IPS DF 6.9 (cell line): Measurements from ENCODE around the gene BAK1.

Experiments used
- DNase-seq: peaks from one replicate; pipeline ENCODE4 v3.0.0-alpha.2; 2013; ENCODE audit warnings: low read depth, low spot score
- H3K27ac ChIP-seq: one replicate; pipeline ENCODE4 v1.5.1; 2013; ENCODE audit warnings: low read length, control low read depth
- H3K27me3 ChIP-seq: 2 replicates; pipeline ENCODE4 v1.6.1; 2013; ENCODE audit warnings: mild to moderate bottlenecking, low read length; ENCODE audit not compliant: control insufficient read depth, insufficient read depth
- H3K36me3 ChIP-seq: 2 replicates; pipeline ENCODE4 v1.6.1; 2013; ENCODE audit warnings: low read length; ENCODE audit not compliant: control insufficient read depth, insufficient read depth
- H3K4me1 ChIP-seq: 2 replicates; pipeline ENCODE4 v1.6.1; 2013; ENCODE audit warnings: low read length; ENCODE audit not compliant: control insufficient read depth, insufficient read depth
- H3K4me3 ChIP-seq: 2 replicates; pipeline ENCODE4 v1.5.1; 2013; ENCODE audit warnings: mild to moderate bottlenecking, low read length
- H3K9me3 ChIP-seq: 2 replicates; pipeline ENCODE4 v1.6.1; 2013; ENCODE audit warnings: low read length, inconsistent platforms; ENCODE audit not compliant: control insufficient read depth, insufficient read depth
- WGBS: extraction: QIAGEN DNeasy Blood & Tissue Kit; methylation state at CpG from one replicate; pipeline ENCODE4 v1.1.7; 2013; ENCODE audit warnings: mixed read lengths, missing lambda C conversion rate; ENCODE audit not compliant: insufficient read length, insufficient coverage; 5-methylcytosine and 5-hydroxymethylcytosine counted together

The BAK1 gene

DNA sequence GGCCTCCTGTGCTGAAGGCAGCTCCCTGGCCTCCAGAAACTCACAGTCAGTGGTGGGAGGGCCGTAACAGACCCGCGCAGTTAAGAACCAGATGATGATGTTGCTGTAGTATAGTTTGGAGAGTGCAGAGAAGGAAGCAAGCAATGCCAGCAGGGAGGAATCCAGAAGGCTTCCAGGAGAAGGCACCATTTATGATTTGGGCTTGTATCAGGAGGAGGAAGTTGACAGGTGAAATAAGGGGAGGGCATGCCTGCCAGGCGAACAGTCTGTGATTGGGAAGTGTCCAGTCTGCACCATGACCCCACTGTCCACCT is 13.3 kb upstream of the BAK1 start:
- H3K4me1 ChIP-seq = peaks cover 9% of the 10 kb centered on the region
- no peaks in the 10 kb centered on the region for H3K9me3 ChIP-seq
- no peak overlapping the region; the same call in 1 of the 2 replicates for H3K4me3 ChIP-seq
- DNase-seq = no peak
- H3K36me3 ChIP-seq = no peaks in the 10 kb centered on the region
- no peaks in the 10 kb centered on the region for H3K27me3 ChIP-seq
- H3K27ac ChIP-seq = no peak overlapping the region
- no CpG with 5 or more reads among the region's 4 CpGs for WGBS

DNA sequence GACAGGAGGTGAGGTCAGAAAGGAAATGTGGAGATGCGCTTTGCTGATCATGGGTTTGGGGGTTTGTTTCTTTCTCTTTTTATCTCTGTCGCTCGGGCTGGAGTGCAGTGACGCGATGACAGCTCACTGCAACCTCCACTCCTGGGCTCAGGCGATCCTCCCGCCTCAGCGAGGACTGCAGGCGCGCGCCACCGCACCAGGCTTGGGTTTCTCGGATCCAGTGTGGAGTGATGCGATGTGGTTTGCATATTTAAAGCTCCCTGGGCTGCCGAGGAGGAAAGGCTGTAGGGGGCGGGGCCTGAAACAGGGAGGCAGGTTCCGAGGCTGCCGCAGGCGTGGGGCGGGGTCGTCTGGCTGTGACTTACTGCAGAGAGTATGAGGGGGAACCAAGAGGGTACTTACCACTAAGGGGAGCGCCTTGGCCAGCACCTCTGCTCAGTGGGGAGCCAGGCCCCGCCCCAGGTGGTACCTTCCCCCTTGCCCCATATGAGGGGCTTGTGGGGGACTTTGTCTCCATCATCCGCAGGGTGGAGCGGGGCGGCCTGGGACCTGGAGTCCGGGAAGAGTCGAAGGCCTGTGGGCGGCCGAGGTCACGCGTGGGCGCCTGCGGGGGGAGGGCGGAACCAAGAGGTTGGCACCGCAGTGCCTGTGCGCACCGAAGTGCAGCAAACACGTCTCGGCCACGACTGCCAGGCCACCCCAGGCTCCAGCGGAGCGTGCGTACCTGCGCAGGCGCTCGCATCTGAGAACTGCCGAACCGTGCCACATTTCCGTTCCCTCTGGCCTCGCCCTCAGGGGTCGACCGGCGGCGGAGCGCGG is 12.7 kb upstream of the BAK1 start:
- no peaks in the 10 kb centered on the region for H3K36me3 ChIP-seq
- H3K9me3 ChIP-seq = no peaks in the 10 kb centered on the region
- H3K4me3 ChIP-seq = peak overlapping the region; percentile 21; the same call in 1 of the 2 replicates
- H3K4me1 ChIP-seq = peaks cover 9% of the 10 kb centered on the region
- no peak for DNase-seq
- no peaks in the 10 kb centered on the region for H3K27me3 ChIP-seq
- whole genome bisulfite sequencing = no CpG with 5 or more reads among the region's 57 CpGs
- no peak overlapping the region for H3K27ac ChIP-seq

DNA sequence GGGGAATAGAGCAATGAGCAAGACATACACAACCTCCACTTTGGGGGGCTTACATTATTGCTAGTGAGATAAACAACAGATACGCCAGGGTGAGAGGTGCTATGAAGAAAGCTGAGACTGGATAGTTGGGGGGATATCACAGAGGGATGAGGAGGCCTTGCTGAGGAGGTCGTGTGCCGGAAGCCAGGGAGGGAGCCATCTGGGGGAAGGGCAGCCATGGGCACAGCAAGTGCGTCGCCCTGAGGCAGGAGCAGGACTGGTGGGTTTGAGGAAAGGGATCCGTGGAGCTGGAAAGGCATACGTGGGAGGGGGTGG is 12.2 kb upstream of the BAK1 start:
- H3K9me3 ChIP-seq = no peaks in the 10 kb centered on the region
- no peak overlapping the region for H3K4me3 ChIP-seq
- no peak for DNase-seq
- no peak overlapping the region for H3K27ac ChIP-seq
- peaks cover 9% of the 10 kb centered on the region for H3K4me1 ChIP-seq
- H3K27me3 ChIP-seq = no peaks in the 10 kb centered on the region
- no CpG with 5 or more reads among the region's 7 CpGs for WGBS
- no peaks in the 10 kb centered on the region for H3K36me3 ChIP-seq

DNA sequence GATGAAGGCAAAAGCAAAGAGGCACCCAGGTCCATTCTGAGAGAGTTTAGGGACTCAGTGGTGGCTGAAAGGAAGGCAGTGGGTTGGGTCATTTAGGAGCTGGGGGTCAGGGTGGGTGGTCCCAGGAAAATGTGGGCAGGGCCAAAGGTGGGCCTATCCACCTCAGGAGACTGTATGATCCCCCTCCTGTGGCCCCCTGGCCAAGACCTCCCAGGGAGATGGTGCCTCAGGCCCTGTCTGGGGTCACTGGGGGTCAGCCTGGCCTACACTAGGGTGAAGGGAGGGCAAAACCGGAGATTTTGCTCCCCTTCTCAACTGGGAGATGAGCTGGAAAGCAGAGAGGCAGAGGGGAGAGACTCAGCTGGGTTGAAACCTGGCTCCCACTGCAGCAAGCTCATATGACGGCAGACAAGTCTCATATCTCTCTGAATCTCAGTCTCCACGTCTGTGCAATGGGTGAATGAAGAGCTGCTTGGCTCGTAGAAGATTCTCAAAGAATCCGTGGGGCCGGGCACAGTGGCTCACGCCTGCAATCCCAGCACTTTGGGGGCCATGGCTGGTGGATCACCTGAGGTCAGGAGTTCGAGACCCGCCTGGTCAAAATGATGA is 11.5 kb upstream of the BAK1 start:
- Histone ChIP-seq H3K27me3 (no peaks in the 10 kb centered on the region), H3K27ac (no peak overlapping the region), H3K4me1 (peaks cover 9% of the 10 kb centered on the region), H3K4me3 (no peak overlapping the region), H3K9me3 (no peaks in the 10 kb centered on the region), H3K36me3 (no peaks in the 10 kb centered on the region)
- no peak for DNase-seq
- WGBS = no CpG with 5 or more reads among the region's 9 CpGs

DNA sequence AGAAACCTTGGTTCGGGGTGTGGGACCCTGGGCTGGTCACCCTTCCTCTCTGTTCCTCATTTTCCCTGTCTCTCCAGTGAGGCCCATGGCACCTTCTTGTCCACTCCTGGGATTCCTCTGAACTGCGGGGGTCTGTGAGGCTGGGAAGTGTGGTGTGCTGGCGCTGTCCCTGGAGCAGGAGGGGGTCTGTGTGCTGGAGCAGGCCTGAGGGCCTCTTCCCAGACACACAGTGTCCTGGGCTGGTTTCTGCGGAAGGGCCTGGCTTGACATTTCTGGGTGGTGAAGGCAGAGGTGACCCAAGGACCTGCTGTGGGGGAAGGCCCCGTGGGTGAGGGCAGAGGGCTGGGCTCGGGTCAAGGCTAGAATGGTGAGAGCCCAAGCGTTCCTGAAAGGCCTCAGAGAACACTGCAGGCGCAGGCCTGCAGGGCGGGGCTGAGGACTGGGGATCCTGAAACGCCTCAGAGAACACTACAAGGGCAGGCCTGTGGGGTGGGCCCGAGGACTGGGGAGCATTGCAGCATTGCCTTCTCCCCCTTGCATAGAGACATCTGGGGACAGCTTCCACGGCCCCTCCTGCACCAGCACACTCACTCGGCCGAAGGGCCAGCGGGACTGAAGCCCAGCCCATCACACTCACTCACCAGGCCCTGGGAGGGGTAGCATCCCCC is 10.6 kb upstream of the BAK1 start:
- no CpG with 5 or more reads among the region's 15 CpGs for WGBS
- DNase-seq = no peak
- H3K9me3 ChIP-seq = no peaks in the 10 kb centered on the region
- no peak overlapping the region for H3K4me3 ChIP-seq
- H3K27me3 ChIP-seq = no peaks in the 10 kb centered on the region
- no peak overlapping the region for H3K27ac ChIP-seq
- no peaks in the 10 kb centered on the region for H3K36me3 ChIP-seq
- H3K4me1 ChIP-seq = peaks cover 9% of the 10 kb centered on the region

DNA sequence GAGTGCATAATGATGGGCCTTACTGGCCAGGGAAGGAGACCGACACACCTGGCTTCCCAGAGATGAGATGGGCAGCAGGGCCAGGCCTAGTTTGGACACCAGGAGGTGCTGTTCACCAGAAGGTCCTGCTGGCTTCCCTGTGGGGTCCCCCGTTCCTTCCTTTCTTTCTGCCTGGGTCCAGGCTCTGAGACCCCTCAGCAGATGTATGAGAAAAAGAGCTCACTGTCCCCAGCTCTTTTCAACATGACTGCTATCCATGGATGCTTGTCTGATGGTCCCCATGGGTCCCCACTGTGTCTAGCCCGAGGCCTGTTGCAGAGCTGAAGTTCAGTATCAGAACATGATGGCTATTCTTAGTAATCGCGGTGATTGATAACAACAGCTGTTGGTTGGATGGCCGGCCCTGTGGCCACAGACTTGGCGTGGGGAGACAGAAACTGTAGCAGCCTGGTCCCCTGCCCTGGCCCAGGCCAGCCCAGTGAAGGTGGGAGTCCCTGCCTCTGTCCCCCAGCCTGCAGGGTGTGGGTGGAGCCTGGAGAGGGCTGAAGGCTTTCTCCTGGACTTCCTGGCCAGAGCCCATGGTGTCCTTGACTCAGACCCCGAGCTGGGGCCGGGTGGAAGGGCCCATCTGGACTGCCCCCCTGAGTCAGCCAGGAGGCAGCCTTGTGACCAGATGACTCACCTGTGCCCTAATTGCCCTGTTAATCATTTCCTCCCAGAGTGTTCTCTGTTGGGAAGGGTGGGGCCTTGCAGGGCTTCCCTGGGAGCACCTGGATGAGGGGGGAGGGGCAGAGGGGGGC is 9.9 kb upstream of the BAK1 start:
- DNase-seq = no peak

DNA sequence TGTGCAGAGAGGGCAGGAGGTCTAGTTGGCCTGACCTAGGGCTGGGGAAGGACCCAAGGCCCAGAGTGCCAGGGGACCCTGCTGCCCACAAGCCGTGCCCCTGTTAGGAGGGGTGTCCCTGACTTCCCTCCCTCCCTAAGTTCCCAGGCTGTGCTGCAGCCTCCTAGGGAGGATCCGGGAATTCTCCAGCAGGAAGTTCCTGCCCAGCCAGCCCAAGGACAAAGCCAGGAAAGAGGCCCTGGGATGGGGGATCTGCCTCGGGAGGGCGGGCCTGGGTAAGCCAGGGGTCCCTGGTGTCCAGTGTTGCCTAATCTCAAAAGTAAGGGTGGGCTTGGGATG is 9.3 kb upstream of the BAK1 start:
- Histone ChIP-seq H3K4me1 (peaks cover 9% of the 10 kb centered on the region), H3K27me3 (no peaks in the 10 kb centered on the region), H3K36me3 (no peaks in the 10 kb centered on the region), H3K4me3 (no peak overlapping the region), H3K27ac (no peak overlapping the region), H3K9me3 (no peaks in the 10 kb centered on the region)
- WGBS = no CpG with 5 or more reads among the region's 4 CpGs
- DNase-seq = no peak

More for the DNA sequence above, 9.9 kb upstream of the BAK1 start:
- H3K9me3 ChIP-seq = no peaks in the 10 kb centered on the region
- H3K27me3 ChIP-seq = no peaks in the 10 kb centered on the region
- no CpG with 5 or more reads among the region's 9 CpGs for WGBS
- no peak overlapping the region for H3K27ac ChIP-seq
- H3K36me3 ChIP-seq = no peaks in the 10 kb centered on the region
- H3K4me1 ChIP-seq = peaks cover 9% of the 10 kb centered on the region
- H3K4me3 ChIP-seq = no peak overlapping the region

DNA sequence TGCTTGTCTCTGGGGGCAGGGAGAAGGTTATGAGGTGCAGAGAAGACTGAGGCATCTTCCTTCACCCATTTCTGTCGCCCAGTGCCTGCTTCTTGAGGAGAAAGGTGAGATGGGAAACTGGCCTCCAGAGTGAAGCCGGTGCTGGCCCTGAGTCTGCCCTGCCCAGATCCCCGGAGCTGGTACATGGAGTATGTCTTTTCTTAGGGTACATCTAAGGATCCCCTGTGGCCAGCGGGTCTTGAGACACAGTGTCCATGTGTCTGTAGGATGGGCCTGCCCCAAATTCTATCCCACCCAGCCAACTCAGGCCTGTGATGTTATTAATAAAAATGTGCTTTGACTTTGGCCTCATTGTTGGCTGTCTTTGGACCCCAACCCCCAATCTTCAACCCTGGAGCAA is 8.8 kb upstream of the BAK1 start:
- WGBS = no CpG with 5 or more reads among the region's 4 CpGs

DNA sequence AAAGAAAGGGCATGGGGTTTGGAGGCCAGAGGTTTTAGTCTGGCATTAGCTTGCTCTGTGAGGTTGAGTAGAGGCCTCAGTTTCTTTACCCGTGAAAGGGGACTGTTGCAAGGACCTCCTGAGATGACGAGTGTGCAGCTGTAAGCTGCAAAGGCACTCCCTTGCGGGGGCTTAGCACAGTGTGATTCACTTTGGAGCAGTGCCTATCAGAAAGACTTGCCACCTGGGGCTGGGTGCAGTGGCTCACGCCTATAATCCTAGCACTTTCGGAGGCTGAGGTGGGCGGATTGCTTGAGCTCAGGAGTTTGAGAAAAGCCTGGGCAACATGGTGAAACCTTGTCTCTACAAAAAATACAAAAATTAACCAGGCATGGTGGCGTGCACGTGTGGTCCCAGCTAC is 7.5 kb upstream of the BAK1 start:
- Histone ChIP-seq H3K9me3 (no peaks in the 10 kb centered on the region), H3K4me3 (no peak overlapping the region), H3K4me1 (peaks cover 11% of the 10 kb centered on the region), H3K27me3 (no peaks in the 10 kb centered on the region), H3K27ac (no peak overlapping the region), H3K36me3 (no peaks in the 10 kb centered on the region)
- no CpG with 5 or more reads among the region's 8 CpGs for WGBS
- no peak for DNase-seq

More for the DNA sequence above, 8.8 kb upstream of the BAK1 start:
- Histone ChIP-seq H3K36me3 (no peaks in the 10 kb centered on the region), H3K27me3 (no peaks in the 10 kb centered on the region), H3K27ac (no peak overlapping the region), H3K4me3 (no peak overlapping the region), H3K4me1 (peaks cover 9% of the 10 kb centered on the region), H3K9me3 (no peaks in the 10 kb centered on the region)
- no peak for DNase-seq

DNA sequence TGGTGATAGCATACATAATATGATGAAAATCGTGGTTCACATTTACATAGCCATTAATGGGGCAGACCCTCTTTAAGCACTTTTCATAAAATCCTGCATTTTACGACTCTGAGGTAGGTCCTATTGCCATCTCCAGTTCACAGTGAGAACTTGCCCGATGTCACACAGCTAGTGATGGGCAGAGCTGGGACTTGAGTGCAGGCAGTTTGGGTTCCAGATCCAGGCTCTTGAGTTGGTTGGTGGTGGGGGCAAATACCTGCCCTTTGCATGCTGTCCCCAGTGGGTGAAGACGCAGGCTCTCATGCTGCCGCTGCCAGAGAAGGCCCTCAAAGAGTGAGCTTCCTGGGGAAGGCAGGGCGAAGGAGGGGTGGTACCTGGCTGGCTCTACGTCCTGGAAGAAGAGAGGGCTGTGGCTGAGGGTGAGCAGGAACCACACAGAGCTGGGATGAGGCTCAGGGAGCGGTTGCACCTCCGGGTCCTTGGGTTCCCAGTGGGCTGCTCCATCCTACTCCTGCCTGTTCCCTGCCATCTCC is 6.1 kb upstream of the BAK1 start:
- DNase-seq = no peak
- no peak overlapping the region for H3K27ac ChIP-seq
- no peaks in the 10 kb centered on the region for H3K36me3 ChIP-seq
- H3K4me1 ChIP-seq = peaks cover 11% of the 10 kb centered on the region
- H3K27me3 ChIP-seq = no peaks in the 10 kb centered on the region
- WGBS = no CpG with 5 or more reads among the region's 9 CpGs
- H3K4me3 ChIP-seq = no peak overlapping the region
- H3K9me3 ChIP-seq = no peaks in the 10 kb centered on the region
